Measurements from ENCODE around the gene SCO2. TPM values are rescaled to one million over a fixed set of nuclear protein-coding genes. Genes with fewer than 3 reads are reported as not detected.
A peak's percentile ranks its signal among the peaks of the same experiment; 100 is the strongest.

SCO2 gene
- total and polyA plus RNA-seq, 2 of the 13 experiments (the other 11 are each of a cell fraction or from before 2014, with no cell fraction given), result 0.32 to 3.7 TPM

DNA sequence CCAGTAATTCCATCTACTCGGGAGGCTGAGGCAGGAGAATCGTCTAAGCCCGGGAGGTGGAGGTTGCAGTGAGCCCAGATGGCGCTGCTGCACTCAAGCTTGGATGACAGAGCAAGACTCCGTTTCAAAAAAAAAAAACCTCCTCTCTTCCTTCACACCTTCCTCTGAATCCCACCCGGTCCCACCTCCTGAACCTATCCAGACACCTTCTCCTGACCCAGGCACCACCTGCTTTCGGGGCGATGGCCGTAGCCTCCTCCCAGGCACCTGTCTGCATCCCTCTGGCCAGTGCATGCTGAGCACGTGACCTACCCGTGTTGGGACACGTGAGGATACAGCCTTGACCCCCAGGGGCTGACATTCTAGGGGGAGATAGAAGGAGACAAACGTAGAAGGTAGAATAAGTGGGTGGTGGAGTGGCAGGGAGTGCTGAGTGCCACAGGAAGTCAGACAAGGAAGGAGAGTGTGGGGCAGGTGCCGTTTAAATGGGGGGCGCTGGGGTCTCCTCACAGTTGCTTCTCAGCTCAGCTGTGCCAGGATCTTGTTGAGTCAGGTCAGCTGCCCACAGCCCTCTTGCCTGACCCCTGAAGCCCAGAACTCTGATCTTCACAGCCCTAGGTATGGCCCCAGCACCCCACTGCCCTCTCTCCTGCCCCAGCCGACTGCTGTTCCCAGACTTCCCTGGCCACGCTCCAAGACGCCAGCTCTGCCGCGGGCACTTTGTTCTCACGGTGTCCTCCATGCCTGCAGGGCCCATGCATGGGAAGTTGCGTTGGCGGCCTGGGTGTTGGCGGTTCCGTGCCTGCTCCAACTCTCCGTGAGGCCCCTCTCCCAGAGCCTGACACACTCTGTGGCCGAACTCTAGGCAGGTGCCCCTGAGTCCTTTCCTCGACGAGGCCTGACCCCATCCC, 39.9 kb downstream of the SCO2 start (continued):
- TF ChIP-seq, protein P1, sequence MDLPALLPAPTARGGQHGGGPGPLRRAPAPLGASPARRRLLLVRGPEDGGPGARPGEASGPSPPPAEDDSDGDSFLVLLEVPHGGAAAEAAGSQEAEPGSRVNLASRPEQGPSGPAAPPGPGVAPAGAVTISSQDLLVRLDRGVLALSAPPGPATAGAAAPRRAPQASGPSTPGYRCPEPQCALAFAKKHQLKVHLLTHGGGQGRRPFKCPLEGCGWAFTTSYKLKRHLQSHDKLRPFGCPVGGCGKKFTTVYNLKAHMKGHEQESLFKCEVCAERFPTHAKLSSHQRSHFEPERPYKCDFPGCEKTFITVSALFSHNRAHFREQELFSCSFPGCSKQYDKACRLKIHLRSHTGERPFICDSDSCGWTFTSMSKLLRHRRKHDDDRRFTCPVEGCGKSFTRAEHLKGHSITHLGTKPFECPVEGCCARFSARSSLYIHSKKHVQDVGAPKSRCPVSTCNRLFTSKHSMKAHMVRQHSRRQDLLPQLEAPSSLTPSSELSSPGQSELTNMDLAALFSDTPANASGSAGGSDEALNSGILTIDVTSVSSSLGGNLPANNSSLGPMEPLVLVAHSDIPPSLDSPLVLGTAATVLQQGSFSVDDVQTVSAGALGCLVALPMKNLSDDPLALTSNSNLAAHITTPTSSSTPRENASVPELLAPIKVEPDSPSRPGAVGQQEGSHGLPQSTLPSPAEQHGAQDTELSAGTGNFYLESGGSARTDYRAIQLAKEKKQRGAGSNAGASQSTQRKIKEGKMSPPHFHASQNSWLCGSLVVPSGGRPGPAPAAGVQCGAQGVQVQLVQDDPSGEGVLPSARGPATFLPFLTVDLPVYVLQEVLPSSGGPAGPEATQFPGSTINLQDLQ (CRISPR knock-in tag; IDR thresholded peaks at IDR 0.05), result no peak
- TF ChIP-seq SIX4 (CRISPR knock-in tag; IDR thresholded peaks at IDR 0.05) (no peak), SIN3A (IDR thresholded peaks at IDR 0.05; ENCODE audit: borderline replicate concordance, low read depth, low read length) (no peak), RXRA (CRISPR knock-in tag; IDR thresholded peaks at IDR 0.05) (0 out of 2 replicates have a peak, but pooled peaks have one; percentile 54), HDAC6 (IDR thresholded peaks at IDR 0.05; ENCODE audit: low read depth, low read length) (no peak), KLF6 (CRISPR knock-in tag; IDR thresholded peaks at IDR 0.05) (peak; percentile 43; the same call in 1 of the 2 replicates), ZNF749 (CRISPR knock-in tag; IDR thresholded peaks at IDR 0.05; ENCODE audit: borderline replicate concordance) (0 out of 2 replicates have a peak, but pooled peaks have one; percentile 37), GATA4 (IDR thresholded peaks at IDR 0.05; ENCODE audit: borderline replicate concordance, low read depth) (no peak), KDM5B (CRISPR knock-in tag; IDR thresholded peaks at IDR 0.05; ENCODE audit: borderline replicate concordance) (peak; percentile 50; the same call in 1 of the 2 replicates), SAP130 (CRISPR knock-in tag; IDR thresholded peaks at IDR 0.05; ENCODE audit: low read depth) (peak; percentile 50), TBP (CRISPR knock-in tag; IDR thresholded peaks at IDR 0.05) (no peak), ZNF619 (CRISPR knock-in tag; IDR thresholded peaks at IDR 0.05) (no peak), ZNF224 (CRISPR knock-in tag; IDR thresholded peaks at IDR 0.05) (peak; percentile 76; the same call in 1 of the 2 replicates), NR2F6 (IDR thresholded peaks at IDR 0.05) (peak; percentile 82), NR2F6 (CRISPR knock-in tag; IDR thresholded peaks at IDR 0.05) (peak; percentile 92), NR2F2 (IDR thresholded peaks at IDR 0.05; ENCODE audit: borderline replicate concordance, low read depth) (no peak), ZNF781 (CRISPR knock-in tag; IDR thresholded peaks at IDR 0.05; ENCODE audit: borderline replicate concordance, not compliant biosample characterization) (peak; percentile 86), SRY (CRISPR knock-in tag; IDR thresholded peaks at IDR 0.05) (peak; percentile 53; the same call in 1 of the 2 replicates), HES4 (CRISPR knock-in tag; IDR thresholded peaks at IDR 0.05; ENCODE audit: borderline replicate concordance) (0 out of 2 replicates have a peak, but pooled peaks have one; percentile 39), KMT2B (CRISPR knock-in tag; IDR thresholded peaks at IDR 0.05) (no peak), PHF8 (CRISPR knock-in tag; IDR thresholded peaks at IDR 0.05) (no peak; the same call in 1 of the 2 replicates)
- TF ChIP-seq, protein P2, sequence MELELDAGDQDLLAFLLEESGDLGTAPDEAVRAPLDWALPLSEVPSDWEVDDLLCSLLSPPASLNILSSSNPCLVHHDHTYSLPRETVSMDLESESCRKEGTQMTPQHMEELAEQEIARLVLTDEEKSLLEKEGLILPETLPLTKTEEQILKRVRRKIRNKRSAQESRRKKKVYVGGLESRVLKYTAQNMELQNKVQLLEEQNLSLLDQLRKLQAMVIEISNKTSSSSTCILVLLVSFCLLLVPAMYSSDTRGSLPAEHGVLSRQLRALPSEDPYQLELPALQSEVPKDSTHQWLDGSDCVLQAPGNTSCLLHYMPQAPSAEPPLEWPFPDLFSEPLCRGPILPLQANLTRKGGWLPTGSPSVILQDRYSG (CRISPR knock-in tag; IDR thresholded peaks at IDR 0.05), result peak; percentile 31; the same call in 1 of the 2 replicates
- TF ChIP-seq, protein P3, sequence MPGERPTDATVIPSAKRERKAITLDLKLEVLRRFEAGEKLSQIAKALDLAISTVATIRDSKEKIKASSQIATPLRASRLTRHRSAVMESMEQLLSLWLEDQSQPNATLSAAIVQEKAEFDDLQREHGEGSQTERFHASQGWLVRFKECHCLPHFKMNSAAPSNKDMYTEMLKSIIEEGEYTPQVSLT (CRISPR knock-in tag; IDR thresholded peaks at IDR 0.05; ENCODE audit: borderline replicate concordance, low read depth), result no peak
- TF ChIP-seq, protein P4, sequence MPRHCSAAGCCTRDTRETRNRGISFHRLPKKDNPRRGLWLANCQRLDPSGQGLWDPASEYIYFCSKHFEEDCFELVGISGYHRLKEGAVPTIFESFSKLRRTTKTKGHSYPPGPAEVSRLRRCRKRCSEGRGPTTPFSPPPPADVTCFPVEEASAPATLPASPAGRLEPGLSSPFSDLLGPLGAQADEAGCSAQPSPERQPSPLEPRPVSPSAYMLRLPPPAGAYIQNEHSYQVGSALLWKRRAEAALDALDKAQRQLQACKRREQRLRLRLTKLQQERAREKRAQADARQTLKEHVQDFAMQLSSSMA (CRISPR knock-in tag; IDR thresholded peaks at IDR 0.05), result no peak

Data from HepG2 (cell line).